Stimulated activated CD4-positive, alpha-beta T cell treated with anti-CD3 and anti-CD28 coated beads, Interleukin-1b, Interleukin-23, amount 100 ng/mL, for 48 hours (primary cell): ENCODE data around the gene NAA80.
A peak's percentile ranks its signal among the peaks of the same experiment; 100 is the strongest.

Experiments
- DNase-seq: peaks from one replicate; pipeline ENCODE4 v3.0.0-alpha.2; 2020

NAA80 gene

DNA sequence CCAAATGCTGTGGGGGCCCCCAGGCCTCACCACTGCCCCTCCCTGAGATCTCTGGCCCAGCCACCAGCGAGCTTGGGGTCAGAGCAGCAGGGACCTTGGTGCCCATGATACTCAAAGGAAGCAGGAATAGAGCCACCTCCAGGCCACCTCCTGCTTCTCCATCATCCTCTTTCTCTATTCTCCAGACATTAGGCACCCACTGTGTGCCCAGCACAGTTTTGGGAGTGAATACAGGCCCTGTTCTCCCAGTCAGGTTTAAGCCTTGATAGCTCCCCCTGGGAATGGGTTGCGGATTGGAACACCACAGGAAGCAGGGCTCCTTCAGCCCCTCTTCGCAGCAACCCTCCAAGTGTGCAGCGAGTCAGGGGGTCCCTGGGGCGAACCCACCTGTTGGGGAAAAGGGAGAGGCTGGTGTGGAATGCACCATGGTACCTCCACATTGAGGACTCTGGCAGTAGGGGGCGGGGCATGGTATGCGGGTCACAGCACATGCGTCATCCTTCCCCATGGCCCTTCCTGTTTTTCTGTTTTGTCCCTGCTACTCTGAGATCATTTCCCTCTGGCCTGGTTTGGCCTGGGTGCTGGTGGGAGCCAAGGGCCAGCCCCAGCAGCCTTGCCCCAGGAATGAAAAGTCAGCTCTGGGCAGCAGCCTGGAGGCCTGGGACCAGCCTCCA lies 44.5 kb downstream of the NAA80 start:
- no peak for DNase-seq

DNA sequence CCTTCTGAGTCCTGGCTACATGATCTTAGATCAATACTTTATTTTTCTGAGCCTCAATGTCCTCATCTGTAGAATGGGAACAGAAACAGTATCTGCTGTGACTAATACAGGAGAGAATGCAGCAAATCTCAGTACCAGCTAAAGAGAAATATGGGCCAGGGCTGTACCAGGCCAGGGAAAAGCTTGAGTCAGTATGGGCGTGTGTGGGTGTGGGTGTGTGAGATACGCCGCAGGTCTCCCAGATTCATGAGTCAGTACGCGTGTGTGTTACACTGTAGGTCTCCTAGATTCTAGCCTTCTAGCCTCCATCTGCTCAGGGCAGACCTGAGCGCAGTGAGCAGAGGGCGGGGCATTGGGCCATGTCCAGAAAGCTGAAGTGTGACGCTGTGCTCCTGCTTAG lies 48.0 kb downstream of the NAA80 start:
- peak; percentile 73 for DNase-seq

DNA sequence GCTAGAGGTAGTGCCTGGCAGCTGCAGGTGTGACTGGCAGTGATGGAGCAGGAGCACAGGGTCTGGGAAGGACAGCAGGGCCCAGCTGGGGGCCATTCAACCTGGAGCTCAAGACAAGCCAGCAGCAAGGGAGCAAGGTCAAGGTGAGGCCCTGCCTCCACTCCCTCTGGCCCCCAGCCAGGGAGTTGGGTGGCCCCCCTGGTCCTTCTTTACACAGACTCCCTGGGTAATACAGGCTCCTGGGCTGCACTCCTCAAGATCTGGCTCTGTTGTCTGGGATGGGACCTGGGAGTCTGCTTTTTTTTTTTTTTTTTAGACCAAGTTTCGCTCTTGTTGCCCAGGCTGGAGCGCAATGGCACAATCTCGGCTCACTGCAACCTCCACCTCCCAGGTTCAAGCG lies 48.7 kb downstream of the NAA80 start:
- no peak for DNase-seq

- no peak for DNase-seq
Observed at GRCh38 chr3:50249457-50249856, 49.7 kb downstream of the NAA80 start.

DNA sequence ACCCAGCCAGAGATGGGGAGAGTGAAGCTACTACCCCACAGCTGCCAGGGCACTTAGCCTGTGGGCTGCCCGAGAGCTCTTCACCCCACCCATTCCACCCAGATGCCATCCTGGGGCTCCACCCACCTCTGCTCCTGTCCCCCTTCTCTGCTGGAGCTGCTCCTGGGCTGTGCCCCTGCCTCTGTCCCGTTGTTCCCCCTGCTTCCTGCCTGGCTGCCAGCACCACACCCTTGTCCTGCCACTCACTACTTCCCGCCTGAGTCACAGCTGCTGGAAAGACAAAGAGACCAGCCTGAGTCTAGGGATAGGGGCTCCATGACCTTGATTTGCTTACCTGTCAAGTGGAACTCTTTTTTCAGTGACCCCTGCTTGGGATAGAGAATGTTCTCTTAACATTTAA lies 50.8 kb downstream of the NAA80 start:
- no peak for DNase-seq

DNA sequence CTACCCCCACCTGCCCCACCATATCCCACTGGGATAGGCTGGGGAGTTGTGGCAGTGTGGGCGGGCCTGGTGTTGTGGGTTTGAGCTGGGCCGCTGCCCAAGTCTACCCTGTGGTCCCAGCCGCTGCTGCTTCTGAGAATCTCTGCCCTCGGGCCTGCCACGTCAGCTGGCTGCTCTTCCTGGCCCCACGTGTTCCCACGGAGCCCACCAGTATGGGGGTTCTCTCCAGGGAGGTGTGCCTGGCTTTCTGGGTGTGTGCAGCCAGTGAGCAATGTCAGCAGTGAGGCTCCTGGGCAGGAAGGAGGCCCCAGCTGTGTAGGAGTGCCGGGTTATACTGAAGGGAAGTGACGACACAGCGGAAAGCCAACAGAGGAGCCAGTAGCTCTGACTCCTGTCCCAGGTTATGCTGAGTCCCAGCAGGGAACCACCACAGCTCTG lies 52.7 kb downstream of the NAA80 start:
- peak; percentile 92 for DNase-seq
